Measurements from ENCODE around the gene MDP1. TPM values are rescaled to one million over a fixed set of nuclear protein-coding genes. Genes with fewer than 3 reads are reported as not detected.

MDP1 gene
- total and polyA plus RNA-seq, 10 of the 15 experiments (the other 5 are each of a cell fraction or from before 2014, with no cell fraction given): 10.4 to 45.8 (median 23.5) TPM

GRCh38 chr14:24188251-24189058 is 27.4 kb downstream of the MDP1 start, which contains the start of gene IPO4 (continued):
- TF ChIP-seq ZNF687 (IDR thresholded peaks at IDR 0.05) (peak; percentile 59; the same call in 1 of the 2 replicates), ZNF24 (IDR thresholded peaks at IDR 0.05) (peak; percentile 81), MXI1 (IDR thresholded peaks at IDR 0.05; ENCODE audit: low read depth, low read length) (peak; percentile 100), MTA2 (IDR thresholded peaks at IDR 0.05; ENCODE audit: low read depth) (no peak; the same call in 1 of the 2 replicates), MTA3 (IDR thresholded peaks at IDR 0.05; ENCODE audit: borderline replicate concordance, low read length) (no peak), HDAC2 (IDR thresholded peaks at IDR 0.05) (no peak), PAX8 (IDR thresholded peaks at IDR 0.05) (no peak), POLR2AphosphoS5 (IDR thresholded peaks at IDR 0.05; ENCODE audit: low read length) (peak; percentile 95), YY1 (IDR thresholded peaks at IDR 0.05; ENCODE audit: low read depth, low read length) (peak; percentile 93), LARP7 (IDR thresholded peaks at IDR 0.05) (peak; percentile 88), ASH2L (IDR thresholded peaks at IDR 0.05; ENCODE audit: borderline replicate concordance, low read depth) (no peak), BMI1 (IDR thresholded peaks at IDR 0.05; ENCODE audit: borderline replicate concordance) (peak; percentile 97), IKZF1 (conservative IDR thresholded peaks at IDR 0.05) (peak; percentile 78), TAF1 (IDR thresholded peaks at IDR 0.05; ENCODE audit: borderline replicate concordance, low read depth, low read length) (peak; percentile 90), ZNF384 (IDR thresholded peaks at IDR 0.05; ENCODE audit: borderline replicate concordance, low read depth, low read length) (0 out of 2 replicates have a peak, but pooled peaks have one; percentile 29), EZH2 (IDR thresholded peaks at IDR 0.05; ENCODE audit: borderline replicate concordance, control insufficient read depth, low read depth, low read length) (no peak), HDAC6 (IDR thresholded peaks at IDR 0.05; ENCODE audit: unreplicated experiment) (no peak), RCOR1 (conservative IDR thresholded peaks at IDR 0.05; ENCODE audit: low read depth, low read length) (peak; percentile 94)
- TF ChIP-seq, protein P1, sequence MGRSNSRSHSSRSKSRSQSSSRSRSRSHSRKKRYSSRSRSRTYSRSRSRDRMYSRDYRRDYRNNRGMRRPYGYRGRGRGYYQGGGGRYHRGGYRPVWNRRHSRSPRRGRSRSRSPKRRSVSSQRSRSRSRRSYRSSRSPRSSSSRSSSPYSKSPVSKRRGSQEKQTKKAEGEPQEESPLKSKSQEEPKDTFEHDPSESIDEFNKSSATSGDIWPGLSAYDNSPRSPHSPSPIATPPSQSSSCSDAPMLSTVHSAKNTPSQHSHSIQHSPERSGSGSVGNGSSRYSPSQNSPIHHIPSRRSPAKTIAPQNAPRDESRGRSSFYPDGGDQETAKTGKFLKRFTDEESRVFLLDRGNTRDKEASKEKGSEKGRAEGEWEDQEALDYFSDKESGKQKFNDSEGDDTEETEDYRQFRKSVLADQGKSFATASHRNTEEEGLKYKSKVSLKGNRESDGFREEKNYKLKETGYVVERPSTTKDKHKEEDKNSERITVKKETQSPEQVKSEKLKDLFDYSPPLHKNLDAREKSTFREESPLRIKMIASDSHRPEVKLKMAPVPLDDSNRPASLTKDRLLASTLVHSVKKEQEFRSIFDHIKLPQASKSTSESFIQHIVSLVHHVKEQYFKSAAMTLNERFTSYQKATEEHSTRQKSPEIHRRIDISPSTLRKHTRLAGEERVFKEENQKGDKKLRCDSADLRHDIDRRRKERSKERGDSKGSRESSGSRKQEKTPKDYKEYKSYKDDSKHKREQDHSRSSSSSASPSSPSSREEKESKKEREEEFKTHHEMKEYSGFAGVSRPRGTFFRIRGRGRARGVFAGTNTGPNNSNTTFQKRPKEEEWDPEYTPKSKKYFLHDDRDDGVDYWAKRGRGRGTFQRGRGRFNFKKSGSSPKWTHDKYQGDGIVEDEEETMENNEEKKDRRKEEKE (IDR thresholded peaks at IDR 0.05): no peak
- TF ChIP-seq, protein P2, sequence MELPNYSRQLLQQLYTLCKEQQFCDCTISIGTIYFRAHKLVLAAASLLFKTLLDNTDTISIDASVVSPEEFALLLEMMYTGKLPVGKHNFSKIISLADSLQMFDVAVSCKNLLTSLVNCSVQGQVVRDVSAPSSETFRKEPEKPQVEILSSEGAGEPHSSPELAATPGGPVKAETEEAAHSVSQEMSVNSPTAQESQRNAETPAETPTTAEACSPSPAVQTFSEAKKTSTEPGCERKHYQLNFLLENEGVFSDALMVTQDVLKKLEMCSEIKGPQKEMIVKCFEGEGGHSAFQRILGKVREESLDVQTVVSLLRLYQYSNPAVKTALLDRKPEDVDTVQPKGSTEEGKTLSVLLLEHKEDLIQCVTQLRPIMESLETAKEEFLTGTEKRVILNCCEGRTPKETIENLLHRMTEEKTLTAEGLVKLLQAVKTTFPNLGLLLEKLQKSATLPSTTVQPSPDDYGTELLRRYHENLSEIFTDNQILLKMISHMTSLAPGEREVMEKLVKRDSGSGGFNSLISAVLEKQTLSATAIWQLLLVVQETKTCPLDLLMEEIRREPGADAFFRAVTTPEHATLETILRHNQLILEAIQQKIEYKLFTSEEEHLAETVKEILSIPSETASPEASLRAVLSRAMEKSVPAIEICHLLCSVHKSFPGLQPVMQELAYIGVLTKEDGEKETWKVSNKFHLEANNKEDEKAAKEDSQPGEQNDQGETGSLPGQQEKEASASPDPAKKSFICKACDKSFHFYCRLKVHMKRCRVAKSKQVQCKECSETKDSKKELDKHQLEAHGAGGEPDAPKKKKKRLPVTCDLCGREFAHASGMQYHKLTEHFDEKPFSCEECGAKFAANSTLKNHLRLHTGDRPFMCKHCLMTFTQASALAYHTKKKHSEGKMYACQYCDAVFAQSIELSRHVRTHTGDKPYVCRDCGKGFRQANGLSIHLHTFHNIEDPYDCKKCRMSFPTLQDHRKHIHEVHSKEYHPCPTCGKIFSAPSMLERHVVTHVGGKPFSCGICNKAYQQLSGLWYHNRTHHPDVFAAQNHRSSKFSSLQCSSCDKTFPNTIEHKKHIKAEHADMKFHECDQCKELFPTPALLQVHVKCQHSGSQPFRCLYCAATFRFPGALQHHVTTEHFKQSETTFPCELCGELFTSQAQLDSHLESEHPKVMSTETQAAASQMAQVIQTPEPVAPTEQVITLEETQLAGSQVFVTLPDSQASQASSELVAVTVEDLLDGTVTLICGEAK (IDR thresholded peaks at IDR 0.05; ENCODE audit: borderline replicate concordance): peak; percentile 100

Data from GM12878 (cell line).